GM12878 (cell line): ENCODE measurements around the gene DNTT. TPM values are rescaled to one million over a fixed set of nuclear protein-coding genes. Genes with fewer than 3 reads are reported as not detected.

ENCODE experiments used
- STAT1 ChIP-seq: fragments of 450-650 bp; conservative IDR thresholded peaks from 2 replicates; pipeline ENCODE4 v1.6.1; 2014; ENCODE audit warnings: antibody characterized with exemption, mild to moderate bottlenecking
- polyA plus RNA-seq, 11 experiments: library from polyadenylated mRNA; depleted of rRNA in 4 of 11; unstranded in 6 of 11; stranded (reverse) in 5 of 11; fragments of >200 nt; fragmentation: Nextera tagmentation in 4 of 11; fragmentation: Illumina TruSeq in 1 of 11; extraction: Ambion mirVana in 4 of 11; extraction: Trizol in 1 of 11; gene quantifications; 1 replicate in 1 of 11; 2 replicates in 10 of 11; pipeline versions ENCODE4 v1.2.1 to v1.2.3, GENCODE V29; 2011 to 2016; ENCODE audit warnings: inconsistent platforms in 2 of 11, missing spikeins in 2 of 11, low read depth in 1 of 11
- total RNA-seq, 4 experiments: library from RNA; depleted of rRNA in 3 of 4; stranded (reverse); fragments of >200 nt in 3 of 4; fragmentation: Illumina TruSeq in 1 of 4; extraction: Trizol in 1 of 4; gene quantifications; 2 replicates each; pipeline versions ENCODE4 v1.2.1 to v1.2.3, GENCODE V29; 2013 to 2021
- TF ChIP-seq, protein P1 (sequence below): fragments of 450-650 bp; formaldehyde crosslinking; IDR thresholded peaks from 2 replicates; pipeline ENCODE4 v1.4.0; 2020; ENCODE audit warnings: mild to moderate bottlenecking, moderate library complexity
- TF ChIP-seq, protein P2 (sequence below): fragments of 450-650 bp; conservative IDR thresholded peaks from 2 replicates; pipeline ENCODE4 v1.6.1; 2017; ENCODE audit warnings: mild to moderate bottlenecking, moderate library complexity

Gene DNTT
- total and polyA plus RNA-seq, 10 of the 15 experiments (the other 5 are each of a cell fraction or from before 2014, with no cell fraction given), result 0.06 to 0.13 (median 0.09) TPM; not detected in 5

DNA sequence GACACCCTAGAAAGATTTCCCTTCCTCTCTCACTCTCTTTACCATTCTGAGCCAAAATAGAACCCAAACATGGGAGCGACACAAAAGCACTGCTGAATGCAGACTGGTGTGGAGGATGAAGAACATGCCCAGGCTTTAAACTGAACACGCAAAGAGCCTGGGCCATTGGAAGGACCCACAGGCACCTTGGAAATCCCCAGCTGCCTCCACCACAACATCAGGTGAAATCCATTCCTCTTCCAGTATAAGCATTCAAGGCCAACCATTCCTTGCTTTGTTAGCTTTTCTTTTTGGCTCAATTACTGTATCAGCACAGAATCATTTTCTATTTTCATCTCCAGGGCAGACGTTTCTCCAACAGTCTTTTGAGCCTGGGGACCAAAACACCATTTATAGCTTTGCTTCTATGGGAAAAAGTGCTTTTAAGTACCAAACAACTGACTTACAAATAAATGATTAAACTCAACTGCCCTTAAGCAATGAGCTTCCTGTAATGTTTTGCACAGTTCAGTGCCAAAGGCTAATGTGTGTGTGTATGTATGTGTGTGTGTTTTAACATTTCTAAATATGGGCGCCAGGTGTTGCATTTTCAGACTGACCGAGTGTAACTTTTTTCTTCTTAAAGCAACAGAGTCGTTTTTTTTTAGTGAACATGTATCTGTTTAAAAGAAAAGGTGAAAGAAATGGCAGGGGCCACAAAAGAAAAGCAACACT is 16.7 kb upstream of the DNTT start (continued):
- TF ChIP-seq, protein P1, sequence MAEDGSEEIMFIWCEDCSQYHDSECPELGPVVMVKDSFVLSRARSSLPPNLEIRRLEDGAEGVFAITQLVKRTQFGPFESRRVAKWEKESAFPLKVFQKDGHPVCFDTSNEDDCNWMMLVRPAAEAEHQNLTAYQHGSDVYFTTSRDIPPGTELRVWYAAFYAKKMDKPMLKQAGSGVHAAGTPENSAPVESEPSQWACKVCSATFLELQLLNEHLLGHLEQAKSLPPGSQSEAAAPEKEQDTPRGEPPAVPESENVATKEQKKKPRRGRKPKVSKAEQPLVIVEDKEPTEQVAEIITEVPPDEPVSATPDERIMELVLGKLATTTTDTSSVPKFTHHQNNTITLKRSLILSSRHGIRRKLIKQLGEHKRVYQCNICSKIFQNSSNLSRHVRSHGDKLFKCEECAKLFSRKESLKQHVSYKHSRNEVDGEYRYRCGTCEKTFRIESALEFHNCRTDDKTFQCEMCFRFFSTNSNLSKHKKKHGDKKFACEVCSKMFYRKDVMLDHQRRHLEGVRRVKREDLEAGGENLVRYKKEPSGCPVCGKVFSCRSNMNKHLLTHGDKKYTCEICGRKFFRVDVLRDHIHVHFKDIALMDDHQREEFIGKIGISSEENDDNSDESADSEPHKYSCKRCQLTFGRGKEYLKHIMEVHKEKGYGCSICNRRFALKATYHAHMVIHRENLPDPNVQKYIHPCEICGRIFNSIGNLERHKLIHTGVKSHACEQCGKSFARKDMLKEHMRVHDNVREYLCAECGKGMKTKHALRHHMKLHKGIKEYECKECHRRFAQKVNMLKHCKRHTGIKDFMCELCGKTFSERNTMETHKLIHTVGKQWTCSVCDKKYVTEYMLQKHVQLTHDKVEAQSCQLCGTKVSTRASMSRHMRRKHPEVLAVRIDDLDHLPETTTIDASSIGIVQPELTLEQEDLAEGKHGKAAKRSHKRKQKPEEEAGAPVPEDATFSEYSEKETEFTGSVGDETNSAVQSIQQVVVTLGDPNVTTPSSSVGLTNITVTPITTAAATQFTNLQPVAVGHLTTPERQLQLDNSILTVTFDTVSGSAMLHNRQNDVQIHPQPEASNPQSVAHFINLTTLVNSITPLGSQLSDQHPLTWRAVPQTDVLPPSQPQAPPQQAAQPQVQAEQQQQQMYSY (CRISPR knock-in tag), result no peak
- no peak for TF ChIP-seq STAT1
- TF ChIP-seq, protein P2, sequence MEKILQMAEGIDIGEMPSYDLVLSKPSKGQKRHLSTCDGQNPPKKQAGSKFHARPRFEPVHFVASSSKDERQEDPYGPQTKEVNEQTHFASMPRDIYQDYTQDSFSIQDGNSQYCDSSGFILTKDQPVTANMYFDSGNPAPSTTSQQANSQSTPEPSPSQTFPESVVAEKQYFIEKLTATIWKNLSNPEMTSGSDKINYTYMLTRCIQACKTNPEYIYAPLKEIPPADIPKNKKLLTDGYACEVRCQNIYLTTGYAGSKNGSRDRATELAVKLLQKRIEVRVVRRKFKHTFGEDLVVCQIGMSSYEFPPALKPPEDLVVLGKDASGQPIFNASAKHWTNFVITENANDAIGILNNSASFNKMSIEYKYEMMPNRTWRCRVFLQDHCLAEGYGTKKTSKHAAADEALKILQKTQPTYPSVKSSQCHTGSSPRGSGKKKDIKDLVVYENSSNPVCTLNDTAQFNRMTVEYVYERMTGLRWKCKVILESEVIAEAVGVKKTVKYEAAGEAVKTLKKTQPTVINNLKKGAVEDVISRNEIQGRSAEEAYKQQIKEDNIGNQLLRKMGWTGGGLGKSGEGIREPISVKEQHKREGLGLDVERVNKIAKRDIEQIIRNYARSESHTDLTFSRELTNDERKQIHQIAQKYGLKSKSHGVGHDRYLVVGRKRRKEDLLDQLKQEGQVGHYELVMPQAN, result 0 out of 2 replicates have a peak, but pooled peaks have one; percentile 26
- TF ChIP-seq, all 136 proteins: peak for 60
